WI38 (cell line): ENCODE results near the gene PGP.

Experiments
- H3K4me3 ChIP-seq: 2 replicates; pipeline ENCODE4 v1.5.1; 2011; ENCODE audit warnings: low read depth, mild to moderate bottlenecking, control low read depth, low read length
- TF ChIP-seq, protein P1 (sequence below): IDR thresholded peaks from 2 replicates; pipeline ENCODE4 v1.5.1; 2012; ENCODE audit warnings: low read depth, mild to moderate bottlenecking, control low read depth, low read length

PGP gene

DNA sequence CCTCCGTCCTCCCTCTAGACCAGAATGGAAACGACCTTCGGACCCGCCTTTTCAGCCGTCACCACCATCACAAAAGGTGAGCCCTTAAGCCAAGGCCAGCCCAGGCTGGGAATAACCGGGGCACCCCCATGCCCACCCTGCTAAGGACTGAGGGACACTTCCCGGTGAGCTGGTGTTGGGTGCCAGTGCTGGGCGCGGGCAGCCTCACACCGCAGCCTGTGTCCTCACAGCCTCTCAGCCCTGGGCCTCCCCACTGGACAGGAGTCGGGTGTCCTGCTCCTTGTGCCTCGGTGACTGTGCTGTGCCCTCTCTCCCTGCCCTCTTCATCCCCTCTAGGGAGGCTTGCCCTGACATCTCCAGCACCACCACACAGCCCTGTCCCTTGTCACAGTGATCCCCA, 48.8 kb downstream of the PGP start:
- TF ChIP-seq, protein P1, sequence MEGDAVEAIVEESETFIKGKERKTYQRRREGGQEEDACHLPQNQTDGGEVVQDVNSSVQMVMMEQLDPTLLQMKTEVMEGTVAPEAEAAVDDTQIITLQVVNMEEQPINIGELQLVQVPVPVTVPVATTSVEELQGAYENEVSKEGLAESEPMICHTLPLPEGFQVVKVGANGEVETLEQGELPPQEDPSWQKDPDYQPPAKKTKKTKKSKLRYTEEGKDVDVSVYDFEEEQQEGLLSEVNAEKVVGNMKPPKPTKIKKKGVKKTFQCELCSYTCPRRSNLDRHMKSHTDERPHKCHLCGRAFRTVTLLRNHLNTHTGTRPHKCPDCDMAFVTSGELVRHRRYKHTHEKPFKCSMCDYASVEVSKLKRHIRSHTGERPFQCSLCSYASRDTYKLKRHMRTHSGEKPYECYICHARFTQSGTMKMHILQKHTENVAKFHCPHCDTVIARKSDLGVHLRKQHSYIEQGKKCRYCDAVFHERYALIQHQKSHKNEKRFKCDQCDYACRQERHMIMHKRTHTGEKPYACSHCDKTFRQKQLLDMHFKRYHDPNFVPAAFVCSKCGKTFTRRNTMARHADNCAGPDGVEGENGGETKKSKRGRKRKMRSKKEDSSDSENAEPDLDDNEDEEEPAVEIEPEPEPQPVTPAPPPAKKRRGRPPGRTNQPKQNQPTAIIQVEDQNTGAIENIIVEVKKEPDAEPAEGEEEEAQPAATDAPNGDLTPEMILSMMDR: no peak
- no peak overlapping the region for H3K4me3 ChIP-seq

DNA sequence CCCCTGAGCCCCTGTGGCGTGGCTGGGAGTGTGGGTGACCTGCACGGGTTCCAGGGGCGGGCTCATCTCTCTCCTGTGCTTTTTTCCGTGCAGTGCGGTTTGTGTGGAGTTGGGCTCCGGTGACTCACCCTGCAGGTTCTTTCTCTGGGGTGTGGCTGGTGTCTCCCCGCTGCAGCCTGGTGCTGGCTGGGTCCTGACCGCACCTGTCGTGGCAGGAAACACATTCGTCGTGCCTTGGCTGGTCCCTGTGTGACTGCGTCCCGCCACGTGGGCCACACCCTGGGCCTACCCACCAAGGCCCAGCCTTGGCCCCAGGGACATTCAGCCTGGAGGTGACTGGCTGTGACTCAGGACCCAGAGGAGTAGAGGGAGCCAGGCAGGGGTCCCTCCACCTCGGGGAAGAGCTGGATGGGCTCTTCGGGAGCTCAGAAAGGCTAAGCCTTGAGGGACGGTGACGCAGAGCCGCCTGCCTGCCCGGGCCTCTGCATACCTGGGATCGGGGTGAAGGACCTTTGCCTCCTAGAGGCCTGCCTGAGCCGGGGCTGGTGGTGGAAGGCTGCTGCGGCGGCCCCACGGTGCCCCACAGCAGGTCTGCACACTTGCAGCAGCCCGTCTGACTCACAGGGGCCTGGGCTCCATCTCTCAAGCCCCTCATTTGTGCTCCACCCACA, 51.3 kb downstream of the PGP start:
- TF ChIP-seq, protein P1: no peak

DNA sequence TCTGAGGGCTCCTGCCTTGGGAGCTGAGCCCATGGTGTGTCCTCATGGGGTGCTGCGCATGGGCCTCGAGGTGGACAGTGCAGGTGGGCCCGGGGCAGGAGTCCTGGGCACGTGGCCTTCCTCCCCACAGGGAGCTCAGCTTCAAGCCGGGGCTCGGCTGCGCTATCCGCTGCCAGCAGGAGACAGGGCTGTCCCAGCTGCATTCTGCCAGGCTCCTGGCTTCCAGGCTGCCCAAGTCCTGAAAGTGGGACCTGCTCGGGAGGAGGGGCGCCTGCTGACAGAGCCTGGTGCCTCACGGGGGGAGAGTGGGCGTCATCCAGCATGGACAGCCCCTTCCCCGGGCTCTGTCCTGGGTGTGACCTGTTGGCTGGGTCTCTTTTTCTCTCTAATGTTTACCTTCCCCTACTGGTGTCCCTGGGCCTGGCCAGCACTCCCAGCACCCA, 51.9 kb downstream of the PGP start:
- TF ChIP-seq, protein P1: no peak
- H3K4me3 ChIP-seq: no peak overlapping the region

More for the DNA sequence above, 51.3 kb downstream of the PGP start:
- H3K4me3 ChIP-seq: no peak overlapping the region

DNA sequence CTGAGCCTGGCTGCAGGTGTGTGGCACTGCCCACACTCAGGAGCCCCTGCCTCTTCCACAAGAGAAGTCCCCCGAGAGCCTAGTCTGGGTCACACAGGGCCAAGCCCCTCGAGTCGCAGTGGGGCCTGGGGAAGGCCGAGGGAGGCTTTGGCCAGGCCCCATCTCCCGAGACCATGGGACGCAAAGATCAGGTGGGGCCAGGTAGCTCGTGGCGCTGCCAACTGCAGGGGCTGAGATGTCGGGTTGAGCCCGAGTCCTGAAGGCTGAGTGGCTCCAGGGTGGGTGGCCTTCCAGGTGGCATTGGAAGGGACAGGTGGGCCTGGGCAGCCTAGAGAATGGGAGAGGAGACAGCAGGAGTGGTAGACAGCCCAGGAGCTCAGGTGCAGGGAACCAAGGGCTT, 52.7 kb downstream of the PGP start:
- TF ChIP-seq, protein P1: no peak
- H3K4me3 ChIP-seq: no peak overlapping the region
